NCI-H1436 (cell line): ENCODE data around the gene CCNC.

ENCODE experiments used
- DNase-seq: peaks from one replicate; lab custom pipeline; 2025; lab: John Stamatoyannopoulos, UW

The CCNC gene

GRCh38 chr6:99545442-99545841 lies 23.0 kb downstream of the CCNC start:
- no peak for DNase-seq

GRCh38 chr6:99543968-99544367 lies 24.5 kb downstream of the CCNC start:
- DNase-seq: no peak

GRCh38 chr6:99530627-99531026 lies 37.8 kb downstream of the CCNC start:
- no peak for DNase-seq

GRCh38 chr6:99522531-99522930 lies 45.9 kb downstream of the CCNC start:
- no peak for DNase-seq

GRCh38 chr6:99521633-99522151 lies 46.8 kb downstream of the CCNC start:
- no peak for DNase-seq

- peak; percentile 60 for DNase-seq
Measured at GRCh38 chr6:99520855-99521632, 47.4 kb downstream of the CCNC start.

GRCh38 chr6:99519446-99519845 lies 49.0 kb downstream of the CCNC start:
- no peak for DNase-seq

- DNase-seq: no peak
Measured at GRCh38 chr6:99514089-99514488, 54.4 kb downstream of the CCNC start.

- no peak for DNase-seq
Measured at GRCh38 chr6:99512033-99512432, 56.4 kb downstream of the CCNC start.

GRCh38 chr6:99507648-99508047 lies 60.8 kb downstream of the CCNC start:
- no peak for DNase-seq

GRCh38 chr6:99501762-99502161 lies 66.7 kb downstream of the CCNC start:
- DNase-seq: no peak

- no peak for DNase-seq
Measured at GRCh38 chr6:99498421-99498820, 70.0 kb downstream of the CCNC start.

- DNase-seq: no peak
Measured at GRCh38 chr6:99495466-99495865, 73.0 kb downstream of the CCNC start.
